ENCODE results near the gene MAOB. TPM values are rescaled to one million over a fixed set of nuclear protein-coding genes. Genes with fewer than 3 reads are reported as not detected.
A peak's percentile ranks its signal among the peaks of the same experiment; 100 is the strongest.
"Not testable (repeated sequence)": the region's sequence is repeated elsewhere in the genome, so short reads cannot be mapped to it uniquely, and the experiment has no call there.

MAOB gene
- total RNA-seq: 10 to 100 TPM in 1 of 8 experiments, 1 to 10 TPM in 1, under 1 TPM in 5, not detected in 1; 0.10 to 21.8 (median 0.54) TPM

- in situ Hi-C loops (cut with MboI; ENCODE audit: low pct_unique_long_range_greater_than_20kb in 2 of 9, low sequenced_read_pairs in 9 of 9, unreplicated experiment in 9 of 9): no loop called here
- Histone ChIP-seq H3K27ac (no peak within 1 kb of the TSS), H3K4me3 (peak within 1 kb of the TSS; percentile 15 to 33 (median 20))
Measured at GRCh38 chrX:43882294-43882681, at the start of gene MAOB. MAOB (minus strand) TSS chrX:43882450; CDS start chrX:43882299, 151 bp downstream.

GRCh38 chrX:43922032-43922431, 39.8 kb upstream of the MAOB start:
- H3K4me1 ChIP-seq (replicated peaks in 1 of 2); H3K27ac ChIP-seq; ATAC-seq (replicated peaks in 6 of 8); H3K4me3 ChIP-seq; in situ Hi-C loops (cut with MboI; ENCODE audit: low pct_unique_long_range_greater_than_20kb in 2 of 9, low sequenced_read_pairs in 9 of 9, unreplicated experiment in 9 of 9): not testable (repeated sequence)
- 59% methylated on average over 2 of the region's 3 CpGs; no CpG with 5 or more reads in 9 of the 10 experiments for WGBS, 10 experiments

More at GRCh38 chrX:43882294-43882681, at the start of gene MAOB:
- H3K4me1 ChIP-seq (replicated peaks in 1 of 2): peaks cover 2 to 4% of the 10 kb centered on the region in 2 donors
- no CpG with 5 or more reads among the region's 36 CpGs for WGBS, 10 experiments
- ATAC-seq (replicated peaks in 6 of 8): peak; percentile 80 to 99 (median 94)

GRCh38 chrX:43910772-43911171, 28.5 kb upstream of the MAOB start:
- H3K4me3 ChIP-seq; in situ Hi-C loops (cut with MboI; ENCODE audit: low pct_unique_long_range_greater_than_20kb in 2 of 9, low sequenced_read_pairs in 9 of 9, unreplicated experiment in 9 of 9); ATAC-seq (replicated peaks in 6 of 8); H3K27ac ChIP-seq; H3K4me1 ChIP-seq (replicated peaks in 1 of 2): not testable (repeated sequence)
- WGBS, 10 experiments: 0 to 100% (median 80%) methylated on average over 1 to 6 of the region's 8 CpGs; no CpG with 5 or more reads in 4 of the 10 experiments

- in situ Hi-C loops (cut with MboI; ENCODE audit: low pct_unique_long_range_greater_than_20kb in 2 of 9, low sequenced_read_pairs in 9 of 9, unreplicated experiment in 9 of 9): no loop called here
- H3K4me3 ChIP-seq: no peak overlapping the region
- peaks cover 0 to 2% of the 10 kb centered on the region in 2 donors for H3K4me1 ChIP-seq (replicated peaks in 1 of 2)
- 80 to 100% (median 83%) methylated on average over 1 of the region's 1 CpG; no CpG with 5 or more reads in 7 of the 10 experiments for WGBS, 10 experiments
- ATAC-seq (replicated peaks in 6 of 8): peak in 3 of 8 experiments; percentile 45 to 86 (median 55)
- no peak overlapping the region for H3K27ac ChIP-seq
Measured at GRCh38 chrX:43910012-43910411, 27.8 kb upstream of the MAOB start.

- ATAC-seq (replicated peaks in 6 of 8): no peak
Measured at GRCh38 chrX:43909141-43909540, 26.9 kb upstream of the MAOB start.

GRCh38 chrX:43899878-43900815, 17.9 kb upstream of the MAOB start:
- in situ Hi-C loops (cut with MboI; ENCODE audit: low pct_unique_long_range_greater_than_20kb in 2 of 9, low sequenced_read_pairs in 9 of 9, unreplicated experiment in 9 of 9): no loop called here
- Histone ChIP-seq H3K4me3 (no peak overlapping the region), H3K27ac (no peak overlapping the region), H3K4me1 (replicated peaks in 1 of 2) (no peaks in the 10 kb centered on the region)
- ATAC-seq (replicated peaks in 6 of 8): peak in 4 of 8 experiments; percentile 27 to 97 (median 48)
- 8 to 85% (median 60%) methylated on average over 1 to 3 of the region's 5 CpGs; no CpG with 5 or more reads in 3 of the 10 experiments for WGBS, 10 experiments

More at GRCh38 chrX:43909141-43909540, 26.9 kb upstream of the MAOB start:
- Histone ChIP-seq H3K27ac (no peak overlapping the region), H3K4me1 (replicated peaks in 1 of 2) (peaks cover 0 to 2% of the 10 kb centered on the region in 2 donors), H3K4me3 (no peak overlapping the region)
- 0 to 83% (median 64%) methylated on average over 1 of the region's 1 CpG; no CpG with 5 or more reads in 7 of the 10 experiments for WGBS, 10 experiments
- in situ Hi-C loops (cut with MboI; ENCODE audit: low pct_unique_long_range_greater_than_20kb in 2 of 9, low sequenced_read_pairs in 9 of 9, unreplicated experiment in 9 of 9): no loop called here

- no peak for ATAC-seq (replicated peaks in 6 of 8)
- WGBS, 10 experiments: 38 to 100% (median 73%) methylated on average over 1 to 5 of the region's 5 CpGs; no CpG with 5 or more reads in 6 of the 10 experiments
- Histone ChIP-seq H3K27ac (no peak overlapping the region), H3K4me1 (replicated peaks in 1 of 2) (no peaks in the 10 kb centered on the region), H3K4me3 (no peak overlapping the region)
- in situ Hi-C loops (cut with MboI; ENCODE audit: low pct_unique_long_range_greater_than_20kb in 2 of 9, low sequenced_read_pairs in 9 of 9, unreplicated experiment in 9 of 9): no loop called here
Measured at GRCh38 chrX:43898406-43899035, 16.3 kb upstream of the MAOB start.

- Histone ChIP-seq H3K4me1 (replicated peaks in 1 of 2) (no peaks in the 10 kb centered on the region), H3K4me3 (no peak overlapping the region), H3K27ac (no peak overlapping the region)
- 10 to 93% (median 75%) methylated on average over 2 to 4 of the region's 4 CpGs; no CpG with 5 or more reads in 3 of the 10 experiments for WGBS, 10 experiments
- ATAC-seq (replicated peaks in 6 of 8): no peak
- in situ Hi-C loops (cut with MboI; ENCODE audit: low pct_unique_long_range_greater_than_20kb in 2 of 9, low sequenced_read_pairs in 9 of 9, unreplicated experiment in 9 of 9): no loop called here
Measured at GRCh38 chrX:43897290-43897689, 15.0 kb upstream of the MAOB start.

- no peak for ATAC-seq (replicated peaks in 6 of 8)
- in situ Hi-C loops (cut with MboI; ENCODE audit: low pct_unique_long_range_greater_than_20kb in 2 of 9, low sequenced_read_pairs in 9 of 9, unreplicated experiment in 9 of 9): no loop called here
- 22% methylated on average over 1 of the region's 1 CpG; no CpG with 5 or more reads in 9 of the 10 experiments for WGBS, 10 experiments
- no peaks in the 10 kb centered on the region for H3K4me1 ChIP-seq (replicated peaks in 1 of 2)
- no peak overlapping the region for H3K4me3 ChIP-seq
- no peak overlapping the region for H3K27ac ChIP-seq
Measured at GRCh38 chrX:43892336-43892870, 10.2 kb upstream of the MAOB start.

- Histone ChIP-seq H3K4me3 (no peak overlapping the region), H3K4me1 (replicated peaks in 1 of 2) (peaks cover 2 to 4% of the 10 kb centered on the region in 2 donors), H3K27ac (no peak overlapping the region)
- in situ Hi-C loops (cut with MboI; ENCODE audit: low pct_unique_long_range_greater_than_20kb in 2 of 9, low sequenced_read_pairs in 9 of 9, unreplicated experiment in 9 of 9): no loop called here
- 0 to 100% (median 61%) methylated on average over 1 to 5 of the region's 5 CpGs; no CpG with 5 or more reads in 1 of the 10 experiments for WGBS, 10 experiments
- no peak for ATAC-seq (replicated peaks in 6 of 8)
Measured at GRCh38 chrX:43885617-43886016, 3.4 kb upstream of the MAOB start.

GRCh38 chrX:43881410-43882293, 598 bp downstream of the MAOB start:
- H3K27ac ChIP-seq: no peak overlapping the region
- in situ Hi-C loops (cut with MboI; ENCODE audit: low pct_unique_long_range_greater_than_20kb in 2 of 9, low sequenced_read_pairs in 9 of 9, unreplicated experiment in 9 of 9): no loop called here
- peak in 4 of 8 experiments; percentile 24 to 58 (median 53) for ATAC-seq (replicated peaks in 6 of 8)
- peak overlapping the region; percentile 15 to 33 (median 20) for H3K4me3 ChIP-seq
- WGBS, 10 experiments: 20 to 33% methylated on average over 1 to 5 of the region's 34 CpGs; no CpG with 5 or more reads in 8 of the 10 experiments
- peaks cover 2 to 4% of the 10 kb centered on the region in 2 donors for H3K4me1 ChIP-seq (replicated peaks in 1 of 2)

- H3K4me1 ChIP-seq (replicated peaks in 1 of 2): peaks cover 2 to 4% of the 10 kb centered on the region in 2 donors
- ATAC-seq (replicated peaks in 6 of 8): no peak
Measured at GRCh38 chrX:43880425-43880824, 1.8 kb downstream of the MAOB start.

More at GRCh38 chrX:43880425-43880824, 1.8 kb downstream of the MAOB start:
- 29 to 55% (median 30%) methylated on average over 1 to 2 of the region's 2 CpGs; no CpG with 5 or more reads in 7 of the 10 experiments for WGBS, 10 experiments
- in situ Hi-C loops (cut with MboI; ENCODE audit: low pct_unique_long_range_greater_than_20kb in 2 of 9, low sequenced_read_pairs in 9 of 9, unreplicated experiment in 9 of 9): no loop called here
- Histone ChIP-seq H3K27ac (no peak overlapping the region), H3K4me3 (no peak overlapping the region)

Measured in motor neuron (in vitro differentiated cells).